ENCODE results near the gene RPS13. TPM values are rescaled to one million over a fixed set of nuclear protein-coding genes. Genes with fewer than 3 reads are reported as not detected.

Gene RPS13
- total and polyA plus RNA-seq, 9 of the 15 experiments (the other 6 are each of a cell fraction or from before 2014, with no cell fraction given), result 1,267 to 3,714 (median 1,762) TPM

DNA sequence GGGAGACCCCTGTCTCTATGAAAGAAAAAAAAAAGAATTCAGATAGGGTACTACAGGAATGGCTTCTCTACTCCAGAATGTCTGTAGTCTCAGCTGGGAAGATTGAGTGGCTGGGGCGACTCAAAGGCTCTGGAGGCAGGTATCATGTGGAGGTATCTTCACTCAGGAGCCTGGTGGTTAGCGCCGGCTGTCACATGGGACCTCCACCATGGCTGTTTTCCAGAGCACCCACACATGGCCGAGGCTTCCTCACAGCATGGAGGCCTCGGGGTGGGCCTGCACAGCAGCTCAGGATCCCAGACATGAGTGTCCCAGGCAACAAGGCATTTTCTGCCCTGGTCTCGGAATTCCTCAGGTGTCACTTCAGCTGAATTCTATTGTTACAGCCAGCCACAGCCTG, 10.1 kb downstream of the RPS13 start:
- peak overlapping the region in 1 of 2 experiments; percentile 18; a peak in 2 of 4 replicates for H3K9ac ChIP-seq (ENCODE audit: insufficient read depth in 1 of 2, low read depth in 2 of 2, low read length in 2 of 2)
- intact Hi-C loops (cut with micrococcal nuclease) (no loop called here), in situ Hi-C loops (cut with MboI) (loop anchor here (5.0 to 10.0 kb wide), 2 partner anchors 120 to 283 kb away; no protein-coding TSS in a partner anchor)
- H2AFZ ChIP-seq (ENCODE audit: low read depth, low read length), result no peak overlapping the region
- no peaks in the 10 kb centered on the region for H3K27me3 ChIP-seq (ENCODE audit: control insufficient read depth in 2 of 2, insufficient read depth in 2 of 2, low read length in 2 of 2)
- H3K27ac ChIP-seq (ENCODE audit: extremely low read depth, low read depth, low read length), result no peak overlapping the region
- H3K9me1 ChIP-seq (ENCODE audit: control insufficient read depth, insufficient read depth, low read length), result no peaks in the 10 kb centered on the region
- CTCF ChIA-PET (ENCODE audit: low intra/inter-chr PET ratio), result no interaction called here
- no peaks in the 10 kb centered on the region for H4K20me1 ChIP-seq (replicated peaks; ENCODE audit: control insufficient read depth, insufficient read depth, low read length)
- no peaks in the 10 kb centered on the region for H3K4me1 ChIP-seq (replicated peaks in 1 of 2; ENCODE audit: control insufficient read depth in 2 of 2, insufficient read depth in 2 of 2, low read length in 2 of 2)
- FAIRE-seq (no peak), DNase-seq (ENCODE audit: extremely low read depth in 1 of 4, low spot score in 3 of 4) (no peak), ATAC-seq (no peak; the same call in 2 of the 3 replicates)
- no peak overlapping the region for H3K4me3 ChIP-seq
- H3K9me3 ChIP-seq (replicated peaks; ENCODE audit: control insufficient read depth, insufficient read depth, low read depth, low read length), result 0 out of 2 replicates have a peak, but pooled peaks cover 1% of the 10 kb centered on the region
- 35% methylated on average over 6 of the region's 6 CpGs for WGBS (ENCODE audit: insufficient coverage, low coverage, missing lambda C conversion rate)
- H3K4me2 ChIP-seq (ENCODE audit: insufficient read depth, low read length), result no peak overlapping the region
- no peaks in the 10 kb centered on the region for H3K36me3 ChIP-seq (ENCODE audit: control insufficient read depth, insufficient read depth, low read length)
- POLR2A ChIA-PET, result interaction anchor here (0.6 to 1.3 kb wide), 4 partner anchors 8 to 535 kb away, joined by 3 read pairs; partner anchors contain the start of gene RPS13
- H3K79me2 ChIP-seq (ENCODE audit: control insufficient read depth, insufficient read depth, low read length), result no peaks in the 10 kb centered on the region
- no peak for TF ChIP-seq MECOM (CRISPR knock-in tag; IDR thresholded peaks at IDR 0.05)
- no peak for TF ChIP-seq ARID2 (IDR thresholded peaks at IDR 0.05)
- no peak for TF ChIP-seq ILK (tag; IDR thresholded peaks at IDR 0.05; ENCODE audit: borderline replicate concordance, low read depth)
- no peak for TF ChIP-seq NFRKB (IDR thresholded peaks at IDR 0.05; ENCODE audit: low read depth)
- no peak for TF ChIP-seq ILF3 (IDR thresholded peaks at IDR 0.05; ENCODE audit: borderline replicate concordance)
- no peak for TF ChIP-seq ESRRB (CRISPR knock-in tag; IDR thresholded peaks at IDR 0.05; ENCODE audit: borderline replicate concordance)
- no peak for TF ChIP-seq NONO (IDR thresholded peaks at IDR 0.05; ENCODE audit: low read depth in 2 of 2, low read length in 1 of 2)
- TF ChIP-seq MCM2 (IDR thresholded peaks at IDR 0.05; ENCODE audit: low read depth), result no peak
- no peak for TF ChIP-seq SETDB1 (IDR thresholded peaks at IDR 0.05; ENCODE audit: low read length)
- no peak for TF ChIP-seq ZNF263 (CRISPR knock-in tag; IDR thresholded peaks at IDR 0.05; ENCODE audit: borderline replicate concordance)
- TF ChIP-seq BRD4 (IDR thresholded peaks at IDR 0.05), result no peak
- TF ChIP-seq E4F1 (CRISPR knock-in tag; IDR thresholded peaks at IDR 0.05; ENCODE audit: borderline replicate concordance), result no peak
- TF ChIP-seq, protein P1, sequence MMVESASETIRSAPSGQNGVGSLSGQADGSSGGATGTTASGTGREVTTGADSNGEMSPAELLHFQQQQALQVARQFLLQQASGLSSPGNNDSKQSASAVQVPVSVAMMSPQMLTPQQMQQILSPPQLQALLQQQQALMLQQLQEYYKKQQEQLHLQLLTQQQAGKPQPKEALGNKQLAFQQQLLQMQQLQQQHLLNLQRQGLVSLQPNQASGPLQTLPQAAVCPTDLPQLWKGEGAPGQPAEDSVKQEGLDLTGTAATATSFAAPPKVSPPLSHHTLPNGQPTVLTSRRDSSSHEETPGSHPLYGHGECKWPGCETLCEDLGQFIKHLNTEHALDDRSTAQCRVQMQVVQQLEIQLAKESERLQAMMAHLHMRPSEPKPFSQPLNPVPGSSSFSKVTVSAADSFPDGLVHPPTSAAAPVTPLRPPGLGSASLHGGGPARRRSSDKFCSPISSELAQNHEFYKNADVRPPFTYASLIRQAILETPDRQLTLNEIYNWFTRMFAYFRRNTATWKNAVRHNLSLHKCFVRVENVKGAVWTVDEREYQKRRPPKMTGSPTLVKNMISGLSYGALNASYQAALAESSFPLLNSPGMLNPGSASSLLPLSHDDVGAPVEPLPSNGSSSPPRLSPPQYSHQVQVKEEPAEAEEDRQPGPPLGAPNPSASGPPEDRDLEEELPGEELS (CRISPR knock-in tag; IDR thresholded peaks at IDR 0.05; ENCODE audit: borderline replicate concordance), result no peak
- TF ChIP-seq ZNF778 (CRISPR knock-in tag; IDR thresholded peaks at IDR 0.05), result no peak
- TF ChIP-seq, protein P2, sequence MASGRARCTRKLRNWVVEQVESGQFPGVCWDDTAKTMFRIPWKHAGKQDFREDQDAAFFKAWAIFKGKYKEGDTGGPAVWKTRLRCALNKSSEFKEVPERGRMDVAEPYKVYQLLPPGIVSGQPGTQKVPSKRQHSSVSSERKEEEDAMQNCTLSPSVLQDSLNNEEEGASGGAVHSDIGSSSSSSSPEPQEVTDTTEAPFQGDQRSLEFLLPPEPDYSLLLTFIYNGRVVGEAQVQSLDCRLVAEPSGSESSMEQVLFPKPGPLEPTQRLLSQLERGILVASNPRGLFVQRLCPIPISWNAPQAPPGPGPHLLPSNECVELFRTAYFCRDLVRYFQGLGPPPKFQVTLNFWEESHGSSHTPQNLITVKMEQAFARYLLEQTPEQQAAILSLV (tag; IDR thresholded peaks at IDR 0.05), result no peak
- BruUV-seq (replicated peaks), result no TSS peak
